Measurements from ENCODE around the gene SLC19A1.
"Not testable (repeated sequence)": the region's sequence is repeated elsewhere in the genome, so short reads cannot be mapped to it uniquely, and the experiment has no call there.

Gene SLC19A1

GRCh38 chr21:45506241-45506817, 35.9 kb downstream of the SLC19A1 start:
- DNase-seq (ENCODE audit: low read depth in 2 of 2, low spot score in 1 of 2) = no peak

- no peak for DNase-seq (ENCODE audit: low read depth in 2 of 2, low spot score in 1 of 2)
Observed at GRCh38 chr21:45505416-45506021, 36.7 kb downstream of the SLC19A1 start.

- DNase-seq (ENCODE audit: low read depth in 2 of 2, low spot score in 1 of 2) = no peak
Observed at GRCh38 chr21:45504516-45505415, 37.5 kb downstream of the SLC19A1 start.

- DNase-seq (ENCODE audit: low read depth in 2 of 2, low spot score in 1 of 2) = no peak
Observed at GRCh38 chr21:45504021-45504515, 38.2 kb downstream of the SLC19A1 start.

GRCh38 chr21:45503226-45503625, 39.0 kb downstream of the SLC19A1 start:
- DNase-seq (ENCODE audit: low read depth in 2 of 2, low spot score in 1 of 2) = not testable (repeated sequence)

GRCh38 chr21:45502600-45502999, 39.6 kb downstream of the SLC19A1 start:
- no peak for DNase-seq (ENCODE audit: low read depth in 2 of 2, low spot score in 1 of 2)

- no peak for DNase-seq (ENCODE audit: low read depth in 2 of 2, low spot score in 1 of 2)
Observed at GRCh38 chr21:45502006-45502345, 40.3 kb downstream of the SLC19A1 start.

- DNase-seq (ENCODE audit: low read depth in 2 of 2, low spot score in 1 of 2) = not testable (repeated sequence)
Observed at GRCh38 chr21:45501081-45502005, 40.9 kb downstream of the SLC19A1 start.

- DNase-seq (ENCODE audit: low read depth in 2 of 2, low spot score in 1 of 2) = no peak
Observed at GRCh38 chr21:45499970-45500577, 42.2 kb downstream of the SLC19A1 start.

GRCh38 chr21:45499201-45499750, 43.0 kb downstream of the SLC19A1 start:
- DNase-seq (ENCODE audit: low read depth in 2 of 2, low spot score in 1 of 2) = no peak

GRCh38 chr21:45498646-45499000, 43.6 kb downstream of the SLC19A1 start:
- DNase-seq (ENCODE audit: low read depth in 2 of 2, low spot score in 1 of 2) = no peak

GRCh38 chr21:45497846-45498645, 44.2 kb downstream of the SLC19A1 start:
- DNase-seq (ENCODE audit: low read depth in 2 of 2, low spot score in 1 of 2) = no peak

- DNase-seq (ENCODE audit: low read depth in 2 of 2, low spot score in 1 of 2) = no peak
Observed at GRCh38 chr21:45496968-45497845, 45.0 kb downstream of the SLC19A1 start.

- no peak for DNase-seq (ENCODE audit: low read depth in 2 of 2, low spot score in 1 of 2)
Observed at GRCh38 chr21:45496151-45496967, 45.9 kb downstream of the SLC19A1 start.

GRCh38 chr21:45494851-45495680, 47.2 kb downstream of the SLC19A1 start:
- no peak for DNase-seq (ENCODE audit: low read depth in 2 of 2, low spot score in 1 of 2)

- no peak for DNase-seq (ENCODE audit: low read depth in 2 of 2, low spot score in 1 of 2)
Observed at GRCh38 chr21:45494135-45494850, 47.9 kb downstream of the SLC19A1 start.

All from stimulated activated CD8-positive, alpha-beta memory T cell treated with anti-CD3 and anti-CD28 coated beads, Interleukin-4, amount 100 ng/mL, for 1 hour (primary cell).